H9 (cell line): ENCODE results near the gene MED9. TPM values are rescaled to one million over a fixed set of nuclear protein-coding genes. Genes with fewer than 3 reads are reported as not detected.

Experiments used
- DNase-seq: peaks from one replicate; pipeline ENCODE4 v3.0.0-alpha.2; 2017
- H2AFZ ChIP-seq: one replicate; pipeline ENCODE4 v1.6.1; 2013; ENCODE audit warnings: mild to moderate bottlenecking, low read length, control low read depth, moderate library complexity
- H2AK5ac ChIP-seq: 2 replicates; pipeline ENCODE4 v1.6.1; 2013; ENCODE audit warnings: low read length, control low read depth, mixed read lengths; ENCODE audit not compliant: insufficient read length
- H2BK120ac ChIP-seq: one replicate; pipeline ENCODE4 v1.6.1; 2013; ENCODE audit warnings: low read depth, mild to moderate bottlenecking, low read length, control low read depth, inconsistent platforms; ENCODE audit not compliant: poor library complexity, severe bottlenecking
- H2BK12ac ChIP-seq: 2 replicates; pipeline ENCODE4 v1.6.1; 2013; ENCODE audit warnings: low read length, control low read depth, mixed read lengths, low read depth; ENCODE audit not compliant: insufficient read length
- H2BK15ac ChIP-seq: 2 replicates; pipeline ENCODE4 v1.6.1; 2013; ENCODE audit warnings: low read depth, low read length, control low read depth
- H2BK20ac ChIP-seq: one replicate; pipeline ENCODE4 v1.6.1; 2013; ENCODE audit warnings: low read depth, mild to moderate bottlenecking, low read length, control low read depth, inconsistent platforms; ENCODE audit not compliant: poor library complexity, severe bottlenecking
- H2BK5ac ChIP-seq: 2 replicates; pipeline ENCODE4 v1.6.1; 2013; ENCODE audit warnings: low read length, control low read depth, mixed read lengths; ENCODE audit not compliant: insufficient read length
- H3K14ac ChIP-seq: 2 replicates; pipeline ENCODE4 v1.6.1; 2013; ENCODE audit warnings: low read length, control low read depth; ENCODE audit not compliant: insufficient read depth
- H3K18ac ChIP-seq: 2 replicates; pipeline ENCODE4 v1.6.1; 2013; ENCODE audit warnings: low read depth, mild to moderate bottlenecking, mixed read lengths, low read length, control low read depth; ENCODE audit not compliant: insufficient read length
- H3K23ac ChIP-seq: 2 replicates; pipeline ENCODE4 v1.6.1; 2013; ENCODE audit warnings: low read length, control low read depth, mixed read lengths, low read depth; ENCODE audit not compliant: insufficient read length
- H3K23me2 ChIP-seq: 2 replicates; pipeline ENCODE4 v1.6.1; 2013; ENCODE audit warnings: low read depth, mild to moderate bottlenecking, mixed read lengths, low read length, control low read depth; ENCODE audit not compliant: insufficient read length, poor library complexity, severe bottlenecking
- H3K27ac ChIP-seq: 2 replicates; pipeline ENCODE4 v1.5.1; 2013; ENCODE audit warnings: low read length, control low read depth, mixed read lengths, low read depth; ENCODE audit not compliant: insufficient read length
- H3K27me3 ChIP-seq: 2 replicates; pipeline ENCODE4 v1.6.1; 2013; ENCODE audit warnings: low read length, control low read depth, inconsistent platforms; ENCODE audit not compliant: insufficient read depth
- H3K4ac ChIP-seq: 2 replicates; pipeline ENCODE4 v1.6.1; 2013; ENCODE audit warnings: low read depth, mild to moderate bottlenecking, control low read depth, inconsistent platforms, low read length, moderate library complexity
- H3K4me1 ChIP-seq: 2 replicates; pipeline ENCODE4 v1.6.1; 2013; ENCODE audit warnings: low read length, control low read depth, inconsistent platforms; ENCODE audit not compliant: insufficient read depth
- H3K4me2 ChIP-seq: 2 replicates; pipeline ENCODE4 v1.6.1; 2013; ENCODE audit warnings: low read length, control low read depth, mixed read lengths; ENCODE audit not compliant: insufficient read length, insufficient read depth
- H3K56ac ChIP-seq: 2 replicates; pipeline ENCODE4 v1.6.1; 2013; ENCODE audit warnings: low read depth, mild to moderate bottlenecking, mixed read lengths, low read length, control low read depth; ENCODE audit not compliant: insufficient read length
- H3K79me1 ChIP-seq: 2 replicates; pipeline ENCODE4 v1.6.1; 2013; ENCODE audit warnings: low read depth, mild to moderate bottlenecking, moderate library complexity, low read length, control low read depth, inconsistent platforms; ENCODE audit not compliant: insufficient read depth, poor library complexity, severe bottlenecking
- H3K79me2 ChIP-seq: 2 replicates; pipeline ENCODE4 v1.6.1; 2013; ENCODE audit warnings: low read length, control low read depth, inconsistent platforms; ENCODE audit not compliant: insufficient read depth
- H3K9ac ChIP-seq: 2 replicates; pipeline ENCODE4 v1.6.1; 2013; ENCODE audit warnings: low read length, control low read depth, mixed read lengths; ENCODE audit not compliant: insufficient read length; ENCODE audit errors: extremely low read depth
- H3K9me3 ChIP-seq: one replicate; pipeline ENCODE4 v1.6.1; 2013; ENCODE audit warnings: low read depth, low read length, inconsistent platforms; ENCODE audit not compliant: control insufficient read depth
- H3T11ph ChIP-seq: one replicate; pipeline ENCODE4 v1.6.1; 2013; ENCODE audit warnings: mild to moderate bottlenecking, low read length, control low read depth, inconsistent platforms
- H4K20me1 ChIP-seq: one replicate; pipeline ENCODE4 v1.6.1; 2013; ENCODE audit not compliant: control insufficient read depth, insufficient read length, insufficient read depth
- H4K5ac ChIP-seq: 2 replicates; pipeline ENCODE4 v1.6.1; 2013; ENCODE audit warnings: low read depth, mild to moderate bottlenecking, mixed read lengths, low read length, control low read depth; ENCODE audit not compliant: insufficient read length
- H4K8ac ChIP-seq: replicated peaks from 2 replicates; pipeline ENCODE4 v1.6.1; 2013; ENCODE audit warnings: low read length, control low read depth, mixed read lengths, low read depth; ENCODE audit not compliant: insufficient read length
- H4K91ac ChIP-seq: 2 replicates; pipeline ENCODE4 v1.6.1; 2013; ENCODE audit warnings: low read depth, mild to moderate bottlenecking, moderate library complexity, mixed read lengths, low read length, control low read depth; ENCODE audit not compliant: insufficient read length
- H3K27ac Mint-ChIP-seq, 3 experiments: 2 replicates in 2 of 3; 3 replicates in 1 of 3; pipeline ENCODE4 v1.8.0; 2020 to 2021; ENCODE audit warnings: mixed read lengths in 3 of 3, mild to moderate bottlenecking in 1 of 3, moderate library complexity in 1 of 3
- H3K27me3 Mint-ChIP-seq: 2 replicates; pipeline ENCODE4 v1.8.0; 2021; ENCODE audit warnings: low read depth, mild to moderate bottlenecking, moderate library complexity, mixed read lengths
- H3K36me3 Mint-ChIP-seq, 3 experiments: 2 replicates in 2 of 3; 3 replicates in 1 of 3; pipeline ENCODE4 v1.8.0; 2020 to 2021; ENCODE audit warnings: low read depth in 3 of 3, mixed read lengths in 3 of 3; ENCODE audit not compliant: insufficient read depth in 1 of 3
- H3K4me1 Mint-ChIP-seq, 2 experiments: 2 replicates each; pipeline ENCODE4 v1.8.0; 2020; ENCODE audit warnings: mixed read lengths in 2 of 2
- H3K4me3 Mint-ChIP-seq, 2 experiments: 2 replicates in 1 of 2; 3 replicates in 1 of 2; pipeline ENCODE4 v1.8.0; 2020 to 2021; ENCODE audit warnings: mild to moderate bottlenecking in 2 of 2, mixed read lengths in 2 of 2, moderate library complexity in 1 of 2
- H3K9me3 Mint-ChIP-seq, 2 experiments: 2 replicates in 1 of 2; 3 replicates in 1 of 2; pipeline ENCODE4 v1.8.0; 2020; ENCODE audit warnings: mild to moderate bottlenecking in 2 of 2, mixed read lengths in 2 of 2, moderate library complexity in 1 of 2
- WGBS: extraction: QIAGEN DNeasy Blood & Tissue Kit; methylation state at CpG from one replicate; pipeline ENCODE4 v1.1.7; 2013; ENCODE audit warnings: missing lambda C conversion rate, low lambda C conversion rate, mixed read lengths; ENCODE audit not compliant: insufficient read length; ENCODE audit errors: extremely low coverage; 5-methylcytosine and 5-hydroxymethylcytosine counted together
- total RNA-seq: library from RNA; stranded (reverse); gene quantifications from 2 replicates; pipeline ENCODE4 v1.2.1, GENCODE V29; 2021
- TF ChIP-seq, protein P1 (sequence below): fragments of 200-600 bp; sonication (generic); conservative IDR thresholded peaks from 3 replicates; pipeline ENCODE4 v1.8.0; 2021; ENCODE audit warnings: antibody characterized with exemption, mild to moderate bottlenecking

Gene MED9
- total RNA-seq, 1 experiment from 2014 or later: 20.0 TPM

DNA sequence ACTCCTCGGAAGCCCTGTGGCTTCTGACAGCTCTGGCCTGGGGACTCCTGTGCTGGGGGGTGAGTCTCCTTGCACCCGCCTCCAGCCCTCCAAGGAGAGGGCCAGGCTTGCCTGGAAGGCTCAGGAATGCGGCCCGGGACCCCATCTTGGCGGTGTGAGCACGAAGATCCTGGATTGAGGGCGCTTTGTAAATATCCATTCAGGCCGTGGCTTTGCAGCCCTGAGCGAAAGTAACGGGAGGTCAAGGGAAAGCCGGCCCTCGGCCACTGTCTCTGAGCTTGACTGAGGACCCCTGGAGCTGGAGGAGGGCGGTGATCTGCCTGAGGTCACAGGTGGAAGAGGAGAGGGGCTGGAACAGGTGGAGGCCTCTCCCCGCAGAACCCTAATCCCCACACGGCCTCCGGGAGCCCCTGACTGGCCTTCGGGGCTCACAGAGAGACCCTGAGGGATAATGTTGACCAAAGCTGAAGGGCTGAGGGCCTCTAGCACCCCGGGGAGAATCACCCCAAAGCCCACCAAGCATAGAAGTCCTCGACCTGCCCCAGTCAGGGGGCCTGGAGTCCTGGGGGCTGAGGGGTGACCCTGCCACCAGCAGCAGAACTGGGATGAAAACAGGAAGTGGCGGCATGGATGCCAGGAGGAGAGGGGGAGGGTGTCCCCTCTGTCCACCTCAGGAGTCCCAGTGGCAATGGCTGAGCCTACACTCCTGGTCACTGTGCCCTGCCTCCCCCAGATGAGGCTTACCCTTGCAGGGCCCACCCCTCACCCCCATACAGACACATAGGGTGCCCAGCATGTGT lies 27.7 kb downstream of the MED9 start:
- Histone ChIP-seq H2BK120ac (no peak overlapping the region), H3K79me2 (no peaks in the 10 kb centered on the region), H2BK12ac (no peak overlapping the region), H3K56ac (no peak overlapping the region), H3K23ac (no peak overlapping the region), H4K20me1 (no peaks in the 10 kb centered on the region), H4K8ac (no peak overlapping the region), H3K4ac (no peak overlapping the region), H3K4me1 (no peaks in the 10 kb centered on the region), H3K9ac (no peak overlapping the region), H2BK20ac (no peak overlapping the region), H3K18ac (no peak overlapping the region), H3K27ac (no peak overlapping the region), H3K9me3 (no peaks in the 10 kb centered on the region), H3K79me1 (no peaks in the 10 kb centered on the region), H3K14ac (no peak overlapping the region; the same call in 1 of the 2 replicates), H4K91ac (no peak overlapping the region), H4K5ac (no peak overlapping the region), H2AK5ac (no peak overlapping the region), H3T11ph (no peak overlapping the region), H3K27me3 (no peaks in the 10 kb centered on the region), H3K23me2 (no peaks in the 10 kb centered on the region), H2AFZ (no peak overlapping the region), H2BK15ac (no peak overlapping the region), H2BK5ac (no peak overlapping the region), H3K4me2 (no peak overlapping the region)
- TF ChIP-seq, protein P1, sequence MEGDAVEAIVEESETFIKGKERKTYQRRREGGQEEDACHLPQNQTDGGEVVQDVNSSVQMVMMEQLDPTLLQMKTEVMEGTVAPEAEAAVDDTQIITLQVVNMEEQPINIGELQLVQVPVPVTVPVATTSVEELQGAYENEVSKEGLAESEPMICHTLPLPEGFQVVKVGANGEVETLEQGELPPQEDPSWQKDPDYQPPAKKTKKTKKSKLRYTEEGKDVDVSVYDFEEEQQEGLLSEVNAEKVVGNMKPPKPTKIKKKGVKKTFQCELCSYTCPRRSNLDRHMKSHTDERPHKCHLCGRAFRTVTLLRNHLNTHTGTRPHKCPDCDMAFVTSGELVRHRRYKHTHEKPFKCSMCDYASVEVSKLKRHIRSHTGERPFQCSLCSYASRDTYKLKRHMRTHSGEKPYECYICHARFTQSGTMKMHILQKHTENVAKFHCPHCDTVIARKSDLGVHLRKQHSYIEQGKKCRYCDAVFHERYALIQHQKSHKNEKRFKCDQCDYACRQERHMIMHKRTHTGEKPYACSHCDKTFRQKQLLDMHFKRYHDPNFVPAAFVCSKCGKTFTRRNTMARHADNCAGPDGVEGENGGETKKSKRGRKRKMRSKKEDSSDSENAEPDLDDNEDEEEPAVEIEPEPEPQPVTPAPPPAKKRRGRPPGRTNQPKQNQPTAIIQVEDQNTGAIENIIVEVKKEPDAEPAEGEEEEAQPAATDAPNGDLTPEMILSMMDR: no peak
- no CpG with 5 or more reads among the region's 20 CpGs for WGBS
- H3K36me3 Mint-ChIP-seq: no peaks in the 10 kb centered on the region
- no peak overlapping the region; a peak in 1 of 7 replicates for H3K27ac Mint-ChIP-seq
- peaks cover 12 to 14% of the 10 kb centered on the region in 2 experiments; a peak in 3 of 4 replicates for H3K4me1 Mint-ChIP-seq
- peaks cover 6% of the 10 kb centered on the region for H3K27me3 Mint-ChIP-seq
- no peaks in the 10 kb centered on the region for H3K9me3 Mint-ChIP-seq
- no peak for DNase-seq
- no peak overlapping the region for H3K4me3 Mint-ChIP-seq
